Neuronal stem cell (in vitro differentiated cells): ENCODE data around the gene FERMT3.

Experiments used
- DNase-seq: peaks from one replicate; pipeline ENCODE4 v3.0.0-alpha.2; 2013; ENCODE audit warnings: low spot score
- H2AFZ ChIP-seq: one replicate; pipeline ENCODE4 v1.6.1; 2013; ENCODE audit warnings: mild to moderate bottlenecking, low read length, inconsistent platforms
- H2AK5ac ChIP-seq: 2 replicates; pipeline ENCODE4 v1.6.1; 2013; ENCODE audit warnings: low read depth, mild to moderate bottlenecking, inconsistent platforms, low read length, moderate library complexity, mixed read lengths
- H2BK120ac ChIP-seq: 2 replicates; pipeline ENCODE4 v1.6.1; 2013; ENCODE audit warnings: low read depth, mild to moderate bottlenecking, inconsistent platforms, low read length, moderate library complexity, mixed read lengths
- H2BK12ac ChIP-seq: one replicate; pipeline ENCODE4 v1.6.1; 2013; ENCODE audit warnings: low read length, inconsistent platforms
- H2BK15ac ChIP-seq: 2 replicates; pipeline ENCODE4 v1.6.1; 2013; ENCODE audit warnings: mild to moderate bottlenecking, low read length, inconsistent platforms, mixed read lengths
- H2BK5ac ChIP-seq: one replicate; pipeline ENCODE4 v1.6.1; 2013; ENCODE audit warnings: inconsistent platforms, mild to moderate bottlenecking, low read length, moderate library complexity
- H3K14ac ChIP-seq: one replicate; pipeline ENCODE4 v1.6.1; 2013; ENCODE audit warnings: low read length, inconsistent platforms
- H3K18ac ChIP-seq: 2 replicates; pipeline ENCODE4 v1.6.1; 2013; ENCODE audit warnings: low read length, inconsistent platforms
- H3K23ac ChIP-seq: 2 replicates; pipeline ENCODE4 v1.6.1; 2013; ENCODE audit warnings: low read depth, mild to moderate bottlenecking, mixed read lengths, low read length, inconsistent platforms; ENCODE audit not compliant: poor library complexity
- H3K27ac ChIP-seq: replicated peaks from 3 replicates; pipeline ENCODE4 v1.5.1; 2013; ENCODE audit warnings: low read length, inconsistent platforms
- H3K27me3 ChIP-seq, 3 experiments: 2 replicates each; pipeline ENCODE4 v1.6.1; 2013; ENCODE audit warnings: low read length in 3 of 3, mild to moderate bottlenecking in 2 of 3, inconsistent platforms in 1 of 3, low read depth in 1 of 3, mixed read lengths in 1 of 3, moderate library complexity in 1 of 3; ENCODE audit not compliant: control insufficient read depth in 3 of 3, insufficient read depth in 3 of 3
- H3K36me3 ChIP-seq, 2 donors: replicated peaks in 1 of 2; 2 replicates each; pipeline ENCODE4 v1.6.1; 2013; ENCODE audit warnings: low read length in 2 of 2; ENCODE audit not compliant: control insufficient read depth in 2 of 2, insufficient read depth in 2 of 2
- H3K4ac ChIP-seq: 2 replicates; pipeline ENCODE4 v1.6.1; 2013; ENCODE audit warnings: inconsistent platforms, mild to moderate bottlenecking, low read length, moderate library complexity
- H3K4me1 ChIP-seq, 2 donors: 1 replicate in 1 of 2; 2 replicates in 1 of 2; pipeline ENCODE4 v1.6.1; 2013; ENCODE audit warnings: low read length in 2 of 2, low read depth in 1 of 2; ENCODE audit not compliant: control insufficient read depth in 2 of 2, insufficient read depth in 1 of 2
- H3K4me2 ChIP-seq: one replicate; pipeline ENCODE4 v1.6.1; 2013; ENCODE audit warnings: mild to moderate bottlenecking, low read length, inconsistent platforms; ENCODE audit not compliant: insufficient read depth, poor library complexity, severe bottlenecking
- H3K4me3 ChIP-seq, 2 donors: 2 replicates each; pipeline ENCODE4 v1.5.1; 2013; ENCODE audit warnings: low read length in 2 of 2, mild to moderate bottlenecking in 2 of 2, inconsistent platforms in 1 of 2, moderate library complexity in 1 of 2
- H3K79me1 ChIP-seq: one replicate; pipeline ENCODE4 v1.6.1; 2013; ENCODE audit warnings: low read depth, mild to moderate bottlenecking, inconsistent platforms, low read length, moderate library complexity
- H3K9ac ChIP-seq: one replicate; pipeline ENCODE4 v1.6.1; 2013; ENCODE audit warnings: mild to moderate bottlenecking, low read depth, low read length, inconsistent platforms; ENCODE audit not compliant: poor library complexity
- H3K9me3 ChIP-seq, 2 donors: replicated peaks in 1 of 2; 2 replicates each; pipeline versions ENCODE3 to v1.6.1; 2013; ENCODE audit warnings: low read length in 2 of 2, mild to moderate bottlenecking in 2 of 2, inconsistent platforms in 1 of 2, low read depth in 1 of 2, mixed read lengths in 1 of 2, moderate library complexity in 1 of 2; ENCODE audit not compliant: control insufficient read depth in 2 of 2, insufficient read depth in 1 of 2
- H4K8ac ChIP-seq: one replicate; pipeline ENCODE4 v1.6.1; 2013; ENCODE audit warnings: low read depth, mild to moderate bottlenecking, inconsistent platforms, low read length, moderate library complexity
- H4K91ac ChIP-seq: one replicate; pipeline ENCODE4 v1.6.1; 2013; ENCODE audit warnings: low read length, low read depth, mild to moderate bottlenecking, inconsistent platforms; ENCODE audit not compliant: poor library complexity
- WGBS, 2 donors: extraction: QIAGEN DNeasy Blood & Tissue Kit; methylation state at CpG; one replicate each; pipeline ENCODE4 v1.1.7; 2013; ENCODE audit warnings: missing lambda C conversion rate in 2 of 2, mixed read lengths in 1 of 2; ENCODE audit not compliant: insufficient read length in 2 of 2, insufficient replicate concordance in 1 of 2; ENCODE audit errors: extremely low coverage in 2 of 2; 5-methylcytosine and 5-hydroxymethylcytosine counted together

The FERMT3 gene

GRCh38 chr11:64231546-64231945 is 25.0 kb downstream of the FERMT3 start:
- H3K4me3 ChIP-seq: peak overlapping the region in 1 of 2 donors; percentile 20
- no peak overlapping the region for H2BK12ac ChIP-seq
- peaks cover 18% of the 10 kb centered on the region in 2 donors for H3K4me1 ChIP-seq
- H3K36me3 ChIP-seq: peaks cover 0 to 5% of the 10 kb centered on the region in 2 donors
- H3K9me3 ChIP-seq: no peaks in the 10 kb centered on the region
- H2BK120ac ChIP-seq: no peak overlapping the region
- no peak overlapping the region for H2BK15ac ChIP-seq
- no peak overlapping the region for H3K23ac ChIP-seq
- H3K27ac ChIP-seq: no peak overlapping the region
- H3K9ac ChIP-seq: no peak overlapping the region
- no peak overlapping the region for H4K91ac ChIP-seq
- no peak overlapping the region for H2BK5ac ChIP-seq
- no peak overlapping the region for H3K4ac ChIP-seq
- no peak overlapping the region for H3K4me2 ChIP-seq
- no peak for DNase-seq
- no peak overlapping the region for H2AK5ac ChIP-seq
- no peak overlapping the region for H3K18ac ChIP-seq
- peaks cover 0 to 36% (median 0%) of the 10 kb centered on the region in 3 experiments for H3K27me3 ChIP-seq
- peaks cover 5% of the 10 kb centered on the region for H3K79me1 ChIP-seq
- H2AFZ ChIP-seq: no peak overlapping the region
- no peak overlapping the region for H4K8ac ChIP-seq
- H3K14ac ChIP-seq: no peak overlapping the region
- no CpG with 5 or more reads among the region's 7 CpGs for WGBS, 2 donors

GRCh38 chr11:64232182-64232966 is 25.9 kb downstream of the FERMT3 start:
- Histone ChIP-seq H2BK5ac (no peak overlapping the region), H3K4me1 (peaks cover 10 to 14% of the 10 kb centered on the region in 2 donors), H3K4me3 (no peak overlapping the region), H3K27me3 (peaks cover 0 to 36% (median 0%) of the 10 kb centered on the region in 3 experiments), H3K14ac (peak overlapping the region; percentile 63), H2AK5ac (peak overlapping the region; percentile 60), H2BK12ac (peak overlapping the region; percentile 63), H3K9ac (no peak overlapping the region), H2BK120ac (no peak overlapping the region), H3K4me2 (no peak overlapping the region), H2BK15ac (peak overlapping the region; percentile 54), H3K79me1 (peaks cover 5% of the 10 kb centered on the region), H3K4ac (no peak overlapping the region), H4K91ac (peak overlapping the region; percentile 48), H3K18ac (no peak overlapping the region), H3K9me3 (no peaks in the 10 kb centered on the region), H3K27ac (no peak overlapping the region), H4K8ac (no peak overlapping the region), H2AFZ (no peak overlapping the region), H3K23ac (peak overlapping the region; percentile 89), H3K36me3 (peaks cover 0 to 5% of the 10 kb centered on the region in 2 donors)
- WGBS, 2 donors: no CpG with 5 or more reads among the region's 15 CpGs
- DNase-seq: no peak

- Histone ChIP-seq H2AFZ (no peak overlapping the region), H3K27ac (no peak overlapping the region), H4K8ac (no peak overlapping the region), H3K79me1 (peaks cover 5% of the 10 kb centered on the region), H3K36me3 (peaks cover 4 to 5% of the 10 kb centered on the region in 2 donors), H3K4me1 (peaks cover 8 to 14% of the 10 kb centered on the region in 2 donors), H3K27me3 (peaks cover 0 to 36% (median 0%) of the 10 kb centered on the region in 3 experiments), H2BK12ac (no peak overlapping the region), H3K14ac (no peak overlapping the region), H2BK5ac (no peak overlapping the region), H3K23ac (peak overlapping the region; percentile 89), H3K4me3 (no peak overlapping the region), H2BK120ac (no peak overlapping the region), H4K91ac (peak overlapping the region; percentile 48), H3K4ac (no peak overlapping the region), H3K4me2 (no peak overlapping the region), H3K18ac (no peak overlapping the region), H3K9ac (no peak overlapping the region), H3K9me3 (no peaks in the 10 kb centered on the region), H2BK15ac (no peak overlapping the region), H2AK5ac (no peak overlapping the region)
- no CpG with 5 or more reads among the region's 8 CpGs for WGBS, 2 donors
- DNase-seq: no peak
These were observed 26.4 kb downstream of the FERMT3 start for GRCh38 chr11:64232967-64233315.

- WGBS, 2 donors: no CpG with 5 or more reads among the region's 62 CpGs
- no peak for DNase-seq
These were observed 27.5 kb downstream of the FERMT3 start, which contains the start of gene VEGFB for GRCh38 chr11:64233913-64234586. Gene VEGFB, plus strand, starts transcription at chr11:64234584. Its CDS starts 250 bp downstream, at chr11:64234834.

More at GRCh38 chr11:64233913-64234586, 27.5 kb downstream of the FERMT3 start, which contains the start of gene VEGFB:
- Histone ChIP-seq H2AK5ac (peak within 1 kb of the TSS; percentile 90), H3K9me3 (no peaks in the 10 kb centered on the region), H2BK120ac (peak within 1 kb of the TSS; percentile 38), H3K4me2 (peak within 1 kb of the TSS; percentile 88), H2BK12ac (no peak within 1 kb of the TSS), H3K23ac (peak within 1 kb of the TSS; percentile 71), H2BK15ac (peak within 1 kb of the TSS; percentile 72), H3K14ac (no peak within 1 kb of the TSS), H3K27me3 (peaks cover 0 to 36% (median 0%) of the 10 kb centered on the region in 3 experiments), H3K4ac (peak within 1 kb of the TSS; percentile 91), H3K4me3 (peak within 1 kb of the TSS in 1 of 2 donors; percentile 85), H4K91ac (no peak within 1 kb of the TSS), H3K79me1 (peaks cover 5% of the 10 kb centered on the region), H2AFZ (no peak within 1 kb of the TSS), H3K18ac (peak within 1 kb of the TSS; percentile 91), H3K36me3 (peaks cover 5% of the 10 kb centered on the region in 2 donors), H3K4me1 (peaks cover 8 to 14% of the 10 kb centered on the region in 2 donors), H2BK5ac (peak within 1 kb of the TSS; percentile 59), H4K8ac (no peak within 1 kb of the TSS), H3K9ac (peak within 1 kb of the TSS; percentile 88), H3K27ac (no peak within 1 kb of the TSS)
